Skeletal muscle satellite cell (primary cell): Measurements from ENCODE around the gene ARHGEF26.

ENCODE experiments used
- H3K27me3 ChIP-seq: 2 replicates; pipeline ENCODE4 v1.7.0; 2013; ENCODE audit warnings: low read length; ENCODE audit not compliant: control insufficient read depth, insufficient read depth
- H3K36me3 ChIP-seq: 2 replicates; pipeline ENCODE4 v1.7.0; 2013; ENCODE audit warnings: mild to moderate bottlenecking, control low read depth, low read length; ENCODE audit not compliant: insufficient read depth
- H3K4me1 ChIP-seq: 2 replicates; pipeline ENCODE4 v1.7.0; 2013; ENCODE audit warnings: low read length; ENCODE audit not compliant: control insufficient read depth, insufficient read depth
- H3K4me2 ChIP-seq: 2 replicates; pipeline ENCODE4 v1.7.0; 2013; ENCODE audit warnings: mild to moderate bottlenecking, low read length
- H3K4me3 ChIP-seq: 2 replicates; pipeline ENCODE4 v1.7.0; 2013; ENCODE audit warnings: low read length
- H3K9ac ChIP-seq: 2 replicates; pipeline ENCODE4 v1.7.0; 2013; ENCODE audit warnings: mild to moderate bottlenecking, low read depth, low read length, moderate library complexity
- H3K9me3 ChIP-seq: replicated peaks from 2 replicates; pipeline ENCODE4 v1.7.0; 2013; ENCODE audit warnings: mild to moderate bottlenecking, control low read depth, low read length

The ARHGEF26 gene

DNA sequence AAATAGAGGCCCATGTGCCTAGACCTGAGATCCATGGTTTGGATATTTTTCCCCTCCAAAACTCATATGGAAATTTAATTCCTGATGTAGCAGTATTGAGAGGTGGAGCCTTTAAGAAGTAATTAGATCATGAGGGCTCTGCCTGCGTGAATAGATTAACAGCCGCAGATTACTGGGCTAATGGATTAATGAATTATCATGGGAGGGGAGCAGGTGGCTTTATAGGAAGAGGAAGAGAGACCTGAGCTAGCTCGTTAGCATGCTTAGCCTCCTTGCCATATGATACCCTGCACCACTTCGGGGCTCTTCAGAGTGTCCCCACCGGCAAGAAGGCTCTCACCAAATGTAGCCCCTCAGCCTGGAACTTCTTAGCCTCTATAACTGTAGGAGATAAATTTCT is 15.8 kb downstream of the ARHGEF26 start:
- Histone ChIP-seq H3K27me3 (no peaks in the 10 kb centered on the region), H3K4me3 (no peak overlapping the region), H3K9me3 (no peaks in the 10 kb centered on the region), H3K9ac (no peak overlapping the region), H3K4me1 (no peaks in the 10 kb centered on the region), H3K4me2 (no peak overlapping the region), H3K36me3 (no peaks in the 10 kb centered on the region)

GRCh38 chr3:154139996-154140436 is 18.8 kb downstream of the ARHGEF26 start:
- H3K27me3 ChIP-seq, result no peaks in the 10 kb centered on the region
- H3K9ac ChIP-seq, result no peak overlapping the region
- no peak overlapping the region for H3K4me3 ChIP-seq
- H3K4me1 ChIP-seq, result no peaks in the 10 kb centered on the region
- no peaks in the 10 kb centered on the region for H3K9me3 ChIP-seq
- H3K36me3 ChIP-seq, result no peaks in the 10 kb centered on the region
- no peak overlapping the region for H3K4me2 ChIP-seq

- no peaks in the 10 kb centered on the region for H3K4me1 ChIP-seq
These were observed 21.4 kb downstream of the ARHGEF26 start for GRCh38 chr3:154142608-154143007.

GRCh38 chr3:154143873-154144272 is 22.7 kb downstream of the ARHGEF26 start:
- Histone ChIP-seq H3K9me3 (no peaks in the 10 kb centered on the region), H3K36me3 (no peaks in the 10 kb centered on the region), H3K9ac (no peak overlapping the region), H3K4me2 (no peak overlapping the region), H3K27me3 (no peaks in the 10 kb centered on the region), H3K4me1 (no peaks in the 10 kb centered on the region), H3K4me3 (no peak overlapping the region)

More at GRCh38 chr3:154142608-154143007, 21.4 kb downstream of the ARHGEF26 start:
- no peaks in the 10 kb centered on the region for H3K9me3 ChIP-seq
- H3K4me3 ChIP-seq, result no peak overlapping the region
- H3K4me2 ChIP-seq, result no peak overlapping the region
- H3K9ac ChIP-seq, result no peak overlapping the region
- H3K36me3 ChIP-seq, result no peaks in the 10 kb centered on the region
- no peaks in the 10 kb centered on the region for H3K27me3 ChIP-seq

- no peaks in the 10 kb centered on the region for H3K9me3 ChIP-seq
- H3K4me3 ChIP-seq, result no peak overlapping the region
- H3K9ac ChIP-seq, result no peak overlapping the region
- H3K4me2 ChIP-seq, result no peak overlapping the region
- no peaks in the 10 kb centered on the region for H3K4me1 ChIP-seq
- no peaks in the 10 kb centered on the region for H3K36me3 ChIP-seq
- H3K27me3 ChIP-seq, result no peaks in the 10 kb centered on the region
These were observed 23.8 kb downstream of the ARHGEF26 start for GRCh38 chr3:154144825-154145465.

DNA sequence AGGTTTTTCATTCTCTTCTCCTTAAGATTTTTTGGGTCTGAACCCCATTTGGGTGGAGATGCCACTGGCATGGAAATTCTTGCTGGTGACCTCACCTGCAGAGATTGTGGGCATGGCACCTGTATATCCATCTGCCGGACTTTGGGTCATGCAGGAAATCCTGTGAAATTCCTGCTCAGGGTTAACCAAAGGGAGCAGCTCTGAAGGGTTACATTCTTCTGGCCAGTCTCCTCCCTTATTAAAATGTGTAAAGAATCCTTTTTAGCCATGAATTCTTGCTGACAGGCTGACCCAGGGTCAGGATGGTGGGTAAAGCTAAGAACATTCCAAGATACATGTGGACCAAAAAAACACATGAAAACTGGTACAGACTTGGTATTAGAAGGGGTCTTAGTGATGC is 27.4 kb downstream of the ARHGEF26 start:
- Histone ChIP-seq H3K4me1 (no peaks in the 10 kb centered on the region), H3K36me3 (no peaks in the 10 kb centered on the region), H3K9ac (no peak overlapping the region)

GRCh38 chr3:154149286-154149685 is 28.1 kb downstream of the ARHGEF26 start:
- H3K9me3 ChIP-seq, result no peaks in the 10 kb centered on the region
- no peaks in the 10 kb centered on the region for H3K27me3 ChIP-seq
- no peaks in the 10 kb centered on the region for H3K4me1 ChIP-seq
- no peak overlapping the region for H3K4me3 ChIP-seq
- H3K4me2 ChIP-seq, result no peak overlapping the region
- no peaks in the 10 kb centered on the region for H3K36me3 ChIP-seq
- H3K9ac ChIP-seq, result no peak overlapping the region

More for the DNA sequence above, 27.4 kb downstream of the ARHGEF26 start:
- Histone ChIP-seq H3K4me2 (no peak overlapping the region), H3K27me3 (no peaks in the 10 kb centered on the region), H3K4me3 (no peak overlapping the region), H3K9me3 (no peaks in the 10 kb centered on the region)

- no peak overlapping the region for H3K4me2 ChIP-seq
- H3K9me3 ChIP-seq, result no peaks in the 10 kb centered on the region
- no peaks in the 10 kb centered on the region for H3K36me3 ChIP-seq
- no peaks in the 10 kb centered on the region for H3K27me3 ChIP-seq
- no peak overlapping the region for H3K4me3 ChIP-seq
- no peaks in the 10 kb centered on the region for H3K4me1 ChIP-seq
- H3K9ac ChIP-seq, result no peak overlapping the region
These were observed 30.8 kb downstream of the ARHGEF26 start for GRCh38 chr3:154151969-154152368.

- no peaks in the 10 kb centered on the region for H3K9me3 ChIP-seq
- no peak overlapping the region for H3K9ac ChIP-seq
- no peaks in the 10 kb centered on the region for H3K36me3 ChIP-seq
- H3K4me1 ChIP-seq, result no peaks in the 10 kb centered on the region
- no peak overlapping the region for H3K4me3 ChIP-seq
- H3K27me3 ChIP-seq, result no peaks in the 10 kb centered on the region
- no peak overlapping the region for H3K4me2 ChIP-seq
These were observed 31.6 kb downstream of the ARHGEF26 start for GRCh38 chr3:154152741-154153140.

GRCh38 chr3:154156530-154156929 is 35.3 kb downstream of the ARHGEF26 start:
- no peak overlapping the region for H3K4me3 ChIP-seq
- H3K27me3 ChIP-seq, result no peaks in the 10 kb centered on the region
- no peaks in the 10 kb centered on the region for H3K4me1 ChIP-seq
- H3K36me3 ChIP-seq, result no peaks in the 10 kb centered on the region
- H3K4me2 ChIP-seq, result no peak overlapping the region
- no peak overlapping the region for H3K9ac ChIP-seq
- no peaks in the 10 kb centered on the region for H3K9me3 ChIP-seq

GRCh38 chr3:154161806-154162205 is 40.6 kb downstream of the ARHGEF26 start:
- H3K4me3 ChIP-seq, result no peak overlapping the region
- no peaks in the 10 kb centered on the region for H3K27me3 ChIP-seq
- no peaks in the 10 kb centered on the region for H3K36me3 ChIP-seq
- H3K4me2 ChIP-seq, result no peak overlapping the region
- no peaks in the 10 kb centered on the region for H3K9me3 ChIP-seq
- H3K4me1 ChIP-seq, result no peaks in the 10 kb centered on the region
- no peak overlapping the region for H3K9ac ChIP-seq

DNA sequence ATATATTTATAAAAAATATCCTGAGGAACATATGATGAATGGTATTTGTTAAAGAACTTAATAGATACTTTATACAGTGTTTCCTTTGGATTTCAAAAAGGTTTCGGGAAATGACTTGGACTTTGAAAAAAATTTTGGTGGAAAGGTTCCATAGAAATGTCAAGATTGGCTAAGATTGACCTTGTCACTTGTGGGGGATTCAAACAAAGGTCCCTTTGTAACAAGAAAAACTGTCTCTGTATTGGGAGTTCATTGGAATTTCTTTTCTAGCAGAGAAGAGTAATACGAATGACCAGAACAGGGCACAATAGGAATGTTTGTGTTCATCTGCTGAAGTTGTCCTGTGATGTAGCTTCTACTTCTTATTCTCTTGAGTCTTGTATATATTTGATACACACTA is 43.2 kb downstream of the ARHGEF26 start:
- H3K27me3 ChIP-seq, result no peaks in the 10 kb centered on the region
- no peaks in the 10 kb centered on the region for H3K9me3 ChIP-seq
- H3K9ac ChIP-seq, result no peak overlapping the region
- no peak overlapping the region for H3K4me3 ChIP-seq
- no peaks in the 10 kb centered on the region for H3K4me1 ChIP-seq
- no peaks in the 10 kb centered on the region for H3K36me3 ChIP-seq
- H3K4me2 ChIP-seq, result no peak overlapping the region
